Thoracic aorta (tissue), 2 donors: ENCODE measurements around the gene SERTAD1. TPM values are rescaled to one million over a fixed set of nuclear protein-coding genes. Genes with fewer than 3 reads are reported as not detected.
"Not testable (repeated sequence)": the region's sequence is repeated elsewhere in the genome, so short reads cannot be mapped to it uniquely, and the experiment has no call there.

Experiments
- ATAC-seq: fragments of 150-250 bp; one replicate; pipeline ENCODE4 v1.8.0; 2017; ENCODE audit warnings: low read depth; ENCODE audit not compliant: insufficient number of reproducible peaks, low FRiP score
- DNase-seq: peaks from one replicate; pipeline ENCODE4 v3.0.0-alpha.2; 2020; ENCODE audit warnings: low spot score
- H3K27ac ChIP-seq, 2 donors: fragments of 200-600 bp; sonication (generic); 1 replicate in 1 of 2; 2 replicates in 1 of 2; pipeline ENCODE4 v1.5.1; 2016; ENCODE audit warnings: mild to moderate bottlenecking in 2 of 2, moderate library complexity in 2 of 2
- H3K27me3 ChIP-seq: fragments of 200-600 bp; sonication (generic); replicated peaks from 2 replicates; pipeline ENCODE4 v1.6.0; 2016; ENCODE audit warnings: mild to moderate bottlenecking; ENCODE audit not compliant: insufficient read depth
- H3K36me3 ChIP-seq: fragments of 200-600 bp; sonication (generic); one replicate; pipeline ENCODE4 v1.5.1; 2016
- H3K4me1 ChIP-seq, 2 donors: fragments of 200-600 bp; sonication (generic); 1 replicate in 1 of 2; 2 replicates in 1 of 2; pipeline versions ENCODE4 v1.5.1 to v1.6.0; 2016; ENCODE audit warnings: low read depth in 2 of 2, mild to moderate bottlenecking in 1 of 2; ENCODE audit not compliant: control insufficient read depth in 1 of 2
- H3K4me3 ChIP-seq: fragments of 200-600 bp; sonication (generic); 2 replicates; pipeline ENCODE4 v1.5.1; 2016; ENCODE audit warnings: mild to moderate bottlenecking
- H3K9me3 ChIP-seq: fragments of 200-600 bp; sonication (generic); 2 replicates; pipeline ENCODE4 v1.5.1; 2016
- CTCF ChIP-seq: fragments of 200-600 bp; sonication (generic); IDR thresholded peaks from one replicate; pipeline ENCODE4 v1.5.1; 2019; ENCODE audit warnings: antibody characterized with exemption
- total RNA-seq, 2 donors: library from RNA; depleted of rRNA; stranded (reverse); fragments of >200 nt; gene quantifications; one replicate each; pipeline versions ENCODE4 v1.1.0 to v1.2.3, GENCODE V29; 2016

Gene SERTAD1
- total RNA-seq, 2 donors from 2014 or later, result 22.7 to 42.3 TPM

GRCh38 chr19:40457953-40458596, 32.3 kb upstream of the SERTAD1 start:
- H3K4me1 ChIP-seq, result no peaks in the 10 kb centered on the region
- TF ChIP-seq CTCF, result no peak
- H3K4me3 ChIP-seq, result no peak overlapping the region
- H3K27ac ChIP-seq, result no peak overlapping the region
- DNase-seq (no peak), ATAC-seq (no peak)
- peaks cover 4% of the 10 kb centered on the region for H3K36me3 ChIP-seq
- H3K27me3 ChIP-seq, result no peaks in the 10 kb centered on the region
- H3K9me3 ChIP-seq, result no peaks in the 10 kb centered on the region

- DNase-seq, result no peak
- Histone ChIP-seq H3K27me3 (no peaks in the 10 kb centered on the region), H3K36me3 (peaks cover 4% of the 10 kb centered on the region)
Measured at GRCh38 chr19:40457048-40457447, 31.3 kb upstream of the SERTAD1 start.

GRCh38 chr19:40453943-40454342, 28.2 kb upstream of the SERTAD1 start:
- ATAC-seq, DNase-seq, H3K9me3 ChIP-seq, H3K36me3 ChIP-seq, H3K4me3 ChIP-seq, H3K27ac ChIP-seq, H3K27me3 ChIP-seq, H3K4me1 ChIP-seq: not testable (repeated sequence)

More at GRCh38 chr19:40457048-40457447, 31.3 kb upstream of the SERTAD1 start:
- Histone ChIP-seq H3K4me3 (no peak overlapping the region), H3K4me1 (no peaks in the 10 kb centered on the region), H3K27ac (no peak overlapping the region), H3K9me3 (no peaks in the 10 kb centered on the region)
- ATAC-seq, result no peak
- no peak for TF ChIP-seq CTCF

- H3K36me3 ChIP-seq, result peaks cover 10% of the 10 kb centered on the region
- ATAC-seq, result no peak
Measured at GRCh38 chr19:40453151-40453735, 27.5 kb upstream of the SERTAD1 start.

GRCh38 chr19:40452016-40452415, 26.2 kb upstream of the SERTAD1 start:
- no peaks in the 10 kb centered on the region for H3K4me1 ChIP-seq
- no peak overlapping the region for H3K4me3 ChIP-seq
- H3K27ac ChIP-seq, result no peak overlapping the region
- peaks cover 14% of the 10 kb centered on the region for H3K36me3 ChIP-seq
- no peaks in the 10 kb centered on the region for H3K27me3 ChIP-seq
- no peak for TF ChIP-seq CTCF
- DNase-seq, result no peak
- no peak for ATAC-seq
- no peaks in the 10 kb centered on the region for H3K9me3 ChIP-seq

More at GRCh38 chr19:40453151-40453735, 27.5 kb upstream of the SERTAD1 start:
- H3K27me3 ChIP-seq, result no peaks in the 10 kb centered on the region
- H3K4me3 ChIP-seq, result no peak overlapping the region
- DNase-seq, result no peak
- H3K27ac ChIP-seq, result no peak overlapping the region
- no peaks in the 10 kb centered on the region for H3K9me3 ChIP-seq
- H3K4me1 ChIP-seq, result no peaks in the 10 kb centered on the region
- TF ChIP-seq CTCF, result no peak
